Stimulated activated CD4-positive, alpha-beta T cell treated with anti-CD3 and anti-CD28 coated beads, Interleukin-1b, Interleukin-23, amount 100 ng/mL, for 4 hours (primary cell): ENCODE data around the gene GPR139.

Experiments used
- DNase-seq, 2 donors: peaks; one replicate each; pipeline ENCODE4 v3.0.0-alpha.2; 2020; ENCODE audit warnings: low read depth in 2 of 2

The GPR139 gene

GRCh38 chr16:20053336-20053735 lies 20.4 kb downstream of the GPR139 start:
- no peak for DNase-seq

GRCh38 chr16:20051611-20052010 lies 22.1 kb downstream of the GPR139 start:
- DNase-seq: no peak

- DNase-seq: no peak
Measured at GRCh38 chr16:20051147-20051546, 22.5 kb downstream of the GPR139 start.

- DNase-seq: no peak
Measured at GRCh38 chr16:20049831-20050230, 23.9 kb downstream of the GPR139 start.

GRCh38 chr16:20045886-20046285 lies 27.8 kb downstream of the GPR139 start:
- no peak for DNase-seq

GRCh38 chr16:20042848-20043247 lies 30.8 kb downstream of the GPR139 start:
- no peak for DNase-seq

- DNase-seq: no peak
Measured at GRCh38 chr16:20041924-20042596, 31.6 kb downstream of the GPR139 start.

GRCh38 chr16:20040011-20040410 lies 33.7 kb downstream of the GPR139 start:
- no peak for DNase-seq

- no peak for DNase-seq
Measured at GRCh38 chr16:20029611-20030010, 44.1 kb downstream of the GPR139 start.

- no peak for DNase-seq
Measured at GRCh38 chr16:20026361-20027072, 47.2 kb downstream of the GPR139 start.

GRCh38 chr16:20023190-20023589 lies 50.5 kb downstream of the GPR139 start:
- DNase-seq: no peak

GRCh38 chr16:20020976-20021375 lies 52.7 kb downstream of the GPR139 start:
- DNase-seq: no peak

GRCh38 chr16:20020083-20020482 lies 53.6 kb downstream of the GPR139 start:
- no peak for DNase-seq

GRCh38 chr16:20016234-20016633 lies 57.5 kb downstream of the GPR139 start:
- no peak for DNase-seq

- no peak for DNase-seq
Measured at GRCh38 chr16:20004931-20005330, 68.8 kb downstream of the GPR139 start.

GRCh38 chr16:20002936-20003335 lies 70.8 kb downstream of the GPR139 start:
- no peak for DNase-seq

GRCh38 chr16:20001856-20002707 lies 71.6 kb downstream of the GPR139 start:
- no peak for DNase-seq

GRCh38 chr16:19997734-19998133 lies 76.0 kb downstream of the GPR139 start:
- DNase-seq: no peak

- no peak for DNase-seq
Measured at GRCh38 chr16:19997264-19997663, 76.4 kb downstream of the GPR139 start.

- no peak for DNase-seq
Measured at GRCh38 chr16:19994466-19995170, 79.1 kb downstream of the GPR139 start.

- no peak for DNase-seq
Measured at GRCh38 chr16:19991614-19992013, 82.1 kb downstream of the GPR139 start.

GRCh38 chr16:19984135-19984534 lies 89.6 kb downstream of the GPR139 start:
- no peak for DNase-seq
